Measurements from ENCODE around the gene BEGAIN.

GRCh38 chr14:100532906-100533655, 54.1 kb downstream of the BEGAIN start:
- TF ChIP-seq CTCF (IDR thresholded peaks at IDR 0.05) (no peak), POLR2AphosphoS5 (IDR thresholded peaks at IDR 0.05) (no peak)
